Adrenal gland (tissue), 5 donors: ENCODE measurements around the gene SWI5.

Experiments
- POLR2A ChIP-seq, 2 donors: fragments of 450-650 bp; IDR thresholded peaks; one replicate each; pipeline ENCODE4 v1.6.1; 2017; ENCODE audit warnings: antibody characterized with exemption in 2 of 2, mild to moderate bottlenecking in 2 of 2, moderate library complexity in 1 of 2
- TF ChIP-seq, protein P1 (sequence below), 6 experiments: fragments of 450-650 bp in 4 of 6; fragments of 200-600 bp in 2 of 6; sonication (generic) in 1 of 6; IDR thresholded peaks; 1 replicate in 5 of 6; 2 replicates in 1 of 6; pipeline versions ENCODE4 v1.5.1 to v1.8.0; 2016 to 2021; ENCODE audit warnings: antibody characterized with exemption in 6 of 6, mild to moderate bottlenecking in 2 of 6, moderate library complexity in 1 of 6
- donor health status: DM: no; HTN: no; CAD: no.

GRCh38 chr9:128317629-128318028 lies 41.6 kb downstream of the SWI5 start:
- TF ChIP-seq, protein P1, sequence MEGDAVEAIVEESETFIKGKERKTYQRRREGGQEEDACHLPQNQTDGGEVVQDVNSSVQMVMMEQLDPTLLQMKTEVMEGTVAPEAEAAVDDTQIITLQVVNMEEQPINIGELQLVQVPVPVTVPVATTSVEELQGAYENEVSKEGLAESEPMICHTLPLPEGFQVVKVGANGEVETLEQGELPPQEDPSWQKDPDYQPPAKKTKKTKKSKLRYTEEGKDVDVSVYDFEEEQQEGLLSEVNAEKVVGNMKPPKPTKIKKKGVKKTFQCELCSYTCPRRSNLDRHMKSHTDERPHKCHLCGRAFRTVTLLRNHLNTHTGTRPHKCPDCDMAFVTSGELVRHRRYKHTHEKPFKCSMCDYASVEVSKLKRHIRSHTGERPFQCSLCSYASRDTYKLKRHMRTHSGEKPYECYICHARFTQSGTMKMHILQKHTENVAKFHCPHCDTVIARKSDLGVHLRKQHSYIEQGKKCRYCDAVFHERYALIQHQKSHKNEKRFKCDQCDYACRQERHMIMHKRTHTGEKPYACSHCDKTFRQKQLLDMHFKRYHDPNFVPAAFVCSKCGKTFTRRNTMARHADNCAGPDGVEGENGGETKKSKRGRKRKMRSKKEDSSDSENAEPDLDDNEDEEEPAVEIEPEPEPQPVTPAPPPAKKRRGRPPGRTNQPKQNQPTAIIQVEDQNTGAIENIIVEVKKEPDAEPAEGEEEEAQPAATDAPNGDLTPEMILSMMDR (IDR thresholded peaks at IDR 0.05): no peak
- TF ChIP-seq POLR2A (IDR thresholded peaks at IDR 0.05): no peak
